HepG2 (cell line): ENCODE measurements around the gene EIF5A. TPM values are rescaled to one million over a fixed set of nuclear protein-coding genes. Genes with fewer than 3 reads are reported as not detected.
A peak's percentile ranks its signal among the peaks of the same experiment; 100 is the strongest.

ENCODE experiments used
- ATAD3A ChIP-seq: sonication (generic); formaldehyde crosslinking; IDR thresholded peaks from 2 replicates; pipeline ENCODE4 v1.4.0; 2020; ENCODE audit warnings: missing genetic modification reagents
- CTCF ChIP-seq: sonication (generic); formaldehyde crosslinking; IDR thresholded peaks from 2 replicates; pipeline ENCODE4 v1.5.0; 2020; ENCODE audit warnings: mild to moderate bottlenecking, missing genetic modification reagents, moderate library complexity
- GATA4 ChIP-seq: sonication (generic); IDR thresholded peaks from 2 replicates; pipeline ENCODE4 v1.6.1; 2016; ENCODE audit warnings: antibody characterized with exemption, low read depth, borderline replicate concordance
- HES4 ChIP-seq: sonication (generic); formaldehyde crosslinking; IDR thresholded peaks from 2 replicates; pipeline ENCODE4 v1.9.0; 2021; ENCODE audit warnings: mild to moderate bottlenecking, missing genetic modification reagents, borderline replicate concordance
- JARID2 ChIP-seq: sonication (generic); formaldehyde crosslinking; IDR thresholded peaks from 2 replicates; pipeline ENCODE4 v1.8.1; 2023; ENCODE audit warnings: missing genetic modification reagents, inconsistent platforms; ENCODE audit not compliant: insufficient replicate concordance
- KLF16 ChIP-seq, 2 experiments: sonication (generic) in 1 of 2; formaldehyde crosslinking in 1 of 2; IDR thresholded peaks; 2 replicates each; pipeline versions ENCODE4 v1.6.1 to v1.8.0; 2016 to 2023; ENCODE audit warnings: missing genetic modification reagents in 2 of 2, missing compliant biosample characterization in 1 of 2
- KMT2A ChIP-seq: sonication (generic); formaldehyde crosslinking; IDR thresholded peaks from 2 replicates; pipeline ENCODE4 v1.4.0; 2020; ENCODE audit warnings: missing genetic modification reagents
- NFYB ChIP-seq: sonication (generic); formaldehyde crosslinking; IDR thresholded peaks from 2 replicates; pipeline ENCODE4 v1.4.0; 2020; ENCODE audit warnings: missing genetic modification reagents
- PHF20 ChIP-seq: sonication (generic); formaldehyde crosslinking; IDR thresholded peaks from 2 replicates; pipeline ENCODE4 v1.5.0; 2020; ENCODE audit warnings: mild to moderate bottlenecking, missing genetic modification reagents
- RNF2 ChIP-seq: fragments of 450-650 bp; conservative IDR thresholded peaks from 2 replicates; pipeline ENCODE4 v1.6.1; 2016; ENCODE audit warnings: low read depth
- RXRA ChIP-seq: sonication (generic); formaldehyde crosslinking; IDR thresholded peaks from 2 replicates; pipeline ENCODE4 v1.5.1; 2020; ENCODE audit warnings: missing genetic modification reagents
- RXRB ChIP-seq: IDR thresholded peaks from 2 replicates; pipeline ENCODE4 v1.6.1; 2016; ENCODE audit warnings: borderline replicate concordance, missing genetic modification reagents, missing compliant biosample characterization
- SMAD3 ChIP-seq: sonication (generic); formaldehyde crosslinking; IDR thresholded peaks from 2 replicates; pipeline ENCODE4 v1.4.0; 2020; ENCODE audit warnings: missing genetic modification reagents
- SNAPC2 ChIP-seq: sonication (generic); formaldehyde crosslinking; IDR thresholded peaks from 2 replicates; pipeline ENCODE4 v1.8.1; 2022; ENCODE audit warnings: mild to moderate bottlenecking, missing genetic modification reagents
- TBL1XR1 ChIP-seq: fragments of 150-350 bp; IDR thresholded peaks from 2 replicates; pipeline ENCODE4 v1.6.1; 2014; ENCODE audit warnings: borderline replicate concordance, low read length; ENCODE audit not compliant: partially characterized antibody
- THAP7 ChIP-seq: sonication (generic); formaldehyde crosslinking; IDR thresholded peaks from 2 replicates; pipeline ENCODE4 v1.8.1; 2023; ENCODE audit warnings: mild to moderate bottlenecking, missing genetic modification reagents
- XBP1 ChIP-seq: sonication (generic); formaldehyde crosslinking; IDR thresholded peaks from 2 replicates; pipeline ENCODE4 v1.5.0; 2020; ENCODE audit warnings: missing genetic modification reagents
- ZNF33A ChIP-seq: sonication (generic); formaldehyde crosslinking; IDR thresholded peaks from 2 replicates; pipeline ENCODE4 v1.5.1; 2020; ENCODE audit warnings: missing genetic modification reagents, mild to moderate bottlenecking, moderate library complexity, borderline replicate concordance
- ZNF614 ChIP-seq: IDR thresholded peaks from 2 replicates; pipeline ENCODE4 v1.6.1; 2018; ENCODE audit warnings: missing biosample characterization, missing genetic modification reagents, inconsistent platforms, borderline replicate concordance
- ZNF691 ChIP-seq: sonication (generic); formaldehyde crosslinking; IDR thresholded peaks from 2 replicates; pipeline ENCODE4 v1.4.0; 2020; ENCODE audit warnings: missing genetic modification reagents, low read depth, mild to moderate bottlenecking, borderline replicate concordance
- ZNF703 ChIP-seq: sonication (generic); formaldehyde crosslinking; IDR thresholded peaks from 2 replicates; pipeline ENCODE4 v1.5.1; 2020; ENCODE audit warnings: missing genetic modification reagents, mild to moderate bottlenecking, moderate library complexity, borderline replicate concordance
- ZNF773 ChIP-seq: sonication (generic); formaldehyde crosslinking; IDR thresholded peaks from 2 replicates; pipeline ENCODE4 v1.4.0; 2020; ENCODE audit warnings: missing genetic modification reagents, borderline replicate concordance
- polyA plus RNA-seq, 8 experiments: library from polyadenylated mRNA; depleted of rRNA in 3 of 8; stranded (reverse) in 7 of 8; unstranded in 1 of 8; fragments of >200 nt; fragmentation: Illumina TruSeq in 4 of 8; extraction: Trizol in 4 of 8; gene quantifications; 2 replicates each; pipeline versions ENCODE4 v1.2.1 to v1.2.3, GENCODE V29; 2011 to 2016; ENCODE audit warnings: low read depth in 4 of 8, missing spikeins in 1 of 8, mixed read lengths in 1 of 8; ENCODE audit not compliant: insufficient read depth in 1 of 8
- total RNA-seq, 5 experiments: library from RNA; depleted of rRNA; stranded (reverse); fragments of >200 nt; fragmentation: Illumina TruSeq; extraction: Trizol; gene quantifications; 2 replicates each; pipeline ENCODE4 v1.2.3, GENCODE V29; 2016; ENCODE audit warnings: low read depth in 1 of 5

EIF5A gene
- total and polyA plus RNA-seq, 2 of the 13 experiments (the other 11 are each of a cell fraction or from before 2014, with no cell fraction given), result 319 to 337 TPM

- peak in 1 of 2 experiments; percentile 83; a peak in 1 of 4 replicates for TF ChIP-seq KLF16 (CRISPR knock-in tag; IDR thresholded peaks at IDR 0.05)
- TF ChIP-seq ATAD3A, result no peak
- no peak for TF ChIP-seq THAP7
- TF ChIP-seq CTCF (CRISPR knock-in tag), result peak; percentile 98
- peak; percentile 58; the same call in 1 of the 2 replicates for TF ChIP-seq RXRA
- no peak for TF ChIP-seq NFYB
- peak; percentile 42; the same call in 1 of the 2 replicates for TF ChIP-seq ZNF703 (CRISPR knock-in tag)
- TF ChIP-seq SMAD3 (CRISPR knock-in tag), result peak; percentile 87
- TF ChIP-seq KMT2A, result 0 out of 2 replicates have a peak, but pooled peaks have one; percentile 41
- TF ChIP-seq ZNF773 (CRISPR knock-in tag), result no peak
- no peak; the same call in 1 of the 2 replicates for TF ChIP-seq RNF2
- no peak for TF ChIP-seq XBP1 (CRISPR knock-in tag)
- peak; percentile 67; the same call in 1 of the 2 replicates for TF ChIP-seq RXRB (CRISPR knock-in tag)
- TF ChIP-seq ZNF691 (CRISPR knock-in tag), result peak; percentile 72; the same call in 1 of the 2 replicates
- peak; percentile 73; the same call in 1 of the 2 replicates for TF ChIP-seq ZNF614 (CRISPR knock-in tag)
- TF ChIP-seq HES4 (CRISPR knock-in tag), result 0 out of 2 replicates have a peak, but pooled peaks have one; percentile 49
- TF ChIP-seq ZNF33A, result no peak
- no peak for TF ChIP-seq TBL1XR1
- TF ChIP-seq PHF20 (CRISPR knock-in tag), result no peak
- TF ChIP-seq JARID2 (CRISPR knock-in tag), result no peak
- TF ChIP-seq GATA4, result no peak
- peak; percentile 88 for TF ChIP-seq SNAPC2 (CRISPR knock-in tag)
These were observed 26.8 kb upstream of the EIF5A start (continued) for GRCh38 chr17:7280519-7281073.
